GM18858 (cell line): ENCODE data around the gene TNPO3.
"Not testable (repeated sequence)": the region's sequence is repeated elsewhere in the genome, so short reads cannot be mapped to it uniquely, and the experiment has no call there.

Source experiments
- ATAC-seq: cut with Tn5 transposase; IDR thresholded peaks from one replicate; pipeline ENCODE4 v1.9.1; 2021; ENCODE audit not compliant: unreplicated experiment

The TNPO3 gene

DNA sequence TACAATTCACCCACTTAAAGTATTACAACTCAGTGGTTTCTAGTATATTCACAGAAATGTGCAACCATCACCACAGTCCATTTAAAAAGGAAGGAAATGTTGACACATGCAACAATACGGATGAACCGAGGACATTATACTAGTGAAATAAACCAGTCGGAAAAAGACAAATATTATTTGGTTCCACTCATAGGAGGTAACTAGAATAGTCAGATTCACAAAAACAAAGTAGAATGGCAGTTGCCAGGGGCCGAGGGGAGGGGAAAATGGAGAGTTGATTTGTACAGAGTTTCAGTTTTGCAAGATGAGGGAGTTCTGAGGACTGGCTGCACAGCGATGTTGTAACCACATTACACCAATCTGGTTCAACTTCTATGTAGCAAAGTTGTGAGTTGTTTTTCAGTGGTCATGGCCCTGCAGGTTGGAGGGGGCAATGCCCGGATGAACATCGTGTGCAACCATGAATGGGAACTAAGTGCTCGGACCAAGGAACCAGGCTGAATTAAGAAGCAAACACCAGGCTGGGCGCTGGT, 17.6 kb upstream of the TNPO3 start:
- no peak for ATAC-seq

DNA sequence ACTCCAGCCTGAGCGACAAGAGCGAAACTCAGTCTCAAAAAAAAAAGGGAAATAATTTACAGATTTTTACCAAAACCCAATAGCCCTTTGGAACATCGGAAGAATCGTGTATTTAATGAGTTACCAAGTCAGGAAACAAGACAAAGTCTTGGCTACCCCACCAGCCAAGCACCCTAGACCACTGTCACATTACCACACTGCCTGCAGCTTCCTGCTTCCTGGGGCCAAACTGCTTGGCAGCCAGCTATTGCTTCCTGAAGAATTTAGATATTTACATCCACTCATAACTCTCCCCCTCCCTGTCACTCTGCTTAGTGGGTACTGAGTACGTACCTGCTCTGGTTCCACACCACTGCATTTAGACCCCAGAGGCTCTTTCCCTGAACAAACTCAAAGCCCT, 14.1 kb upstream of the TNPO3 start:
- no peak for ATAC-seq

- no peak for ATAC-seq
Observed at GRCh38 chr7:129067943-129068548, 13.1 kb upstream of the TNPO3 start.

GRCh38 chr7:129067132-129067561, 12.2 kb upstream of the TNPO3 start:
- not testable (repeated sequence) for ATAC-seq

- ATAC-seq, result no peak
Observed at GRCh38 chr7:129066290-129067131, 11.6 kb upstream of the TNPO3 start.

DNA sequence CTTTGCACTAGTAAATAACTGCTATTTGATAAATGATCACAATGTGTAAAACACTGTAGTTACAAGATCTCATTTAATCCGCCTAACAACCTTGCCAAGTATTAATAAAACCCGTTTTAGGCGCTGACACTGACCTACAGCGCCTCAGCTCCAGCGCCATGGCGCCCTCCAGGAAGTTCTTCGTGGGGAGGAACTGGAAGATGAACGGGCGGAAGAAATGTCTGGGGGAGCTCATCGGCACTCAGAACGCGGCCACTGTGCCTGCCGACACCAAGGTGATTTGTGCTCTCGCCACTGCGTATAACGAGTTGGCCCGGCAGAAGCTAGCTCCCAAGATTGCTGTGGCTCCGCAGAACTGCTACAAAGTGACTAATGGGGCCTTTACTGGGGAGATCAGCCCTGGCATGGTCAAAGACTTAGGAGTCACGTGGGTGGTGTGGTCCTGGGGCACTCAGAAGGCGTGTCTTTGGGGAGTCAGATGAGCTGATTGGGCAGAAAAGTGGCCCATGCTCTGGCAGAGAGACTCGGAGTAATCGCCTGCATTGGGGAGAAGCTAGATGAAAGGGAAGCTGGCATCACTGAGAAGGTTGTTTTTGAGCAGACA, 1.1 kb upstream of the TNPO3 start:
- no peak for ATAC-seq

DNA sequence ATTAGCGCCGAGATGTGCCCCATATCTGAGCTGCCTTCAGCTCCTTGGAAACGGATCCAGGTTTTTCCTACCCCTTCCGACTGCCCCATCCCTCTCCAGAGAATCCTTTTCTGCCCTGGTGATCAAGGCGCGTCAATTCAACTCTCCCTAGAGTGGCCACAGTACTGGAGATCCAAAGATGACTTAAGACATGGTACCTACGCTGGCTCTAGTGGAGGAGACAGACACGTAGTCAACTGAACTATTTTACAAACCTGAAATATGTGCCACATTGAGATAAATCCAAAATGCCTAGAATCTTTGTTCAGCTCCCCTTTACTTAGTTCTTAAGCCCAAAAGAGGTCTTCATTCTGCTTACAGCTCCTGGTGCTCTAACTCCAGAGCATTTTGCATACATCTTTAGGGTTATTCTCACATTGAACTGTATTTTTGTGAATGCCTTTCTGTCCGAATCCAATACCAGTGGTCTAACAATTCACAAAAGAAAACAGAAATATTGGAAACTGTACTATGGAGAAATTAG, 444 bp upstream of the TNPO3 start:
- ATAC-seq, result no peak

DNA sequence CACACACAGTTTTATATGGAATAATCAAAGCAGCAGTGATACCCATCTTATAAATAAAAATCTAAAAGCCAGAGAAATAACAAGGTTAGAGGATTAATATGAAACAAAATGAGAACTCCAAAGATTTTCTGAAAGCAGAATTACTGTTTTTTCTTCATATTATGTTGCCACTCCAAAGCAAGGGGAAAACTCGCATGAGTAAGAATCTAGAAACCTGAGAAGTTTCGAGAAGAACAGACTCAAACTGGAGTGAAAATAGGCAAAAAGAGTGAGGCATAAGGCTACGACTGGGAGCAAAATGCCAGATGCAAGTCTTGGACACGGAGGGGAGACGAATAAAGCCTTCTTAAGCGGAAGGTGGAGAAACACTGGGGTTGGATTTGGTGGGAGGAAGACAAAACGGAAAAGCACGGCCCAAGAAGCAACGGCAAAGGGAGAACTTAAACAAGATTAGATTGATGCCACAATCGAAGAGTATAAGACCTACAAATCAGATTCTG, 923 bp downstream of the TNPO3 start:
- ATAC-seq, result no peak

DNA sequence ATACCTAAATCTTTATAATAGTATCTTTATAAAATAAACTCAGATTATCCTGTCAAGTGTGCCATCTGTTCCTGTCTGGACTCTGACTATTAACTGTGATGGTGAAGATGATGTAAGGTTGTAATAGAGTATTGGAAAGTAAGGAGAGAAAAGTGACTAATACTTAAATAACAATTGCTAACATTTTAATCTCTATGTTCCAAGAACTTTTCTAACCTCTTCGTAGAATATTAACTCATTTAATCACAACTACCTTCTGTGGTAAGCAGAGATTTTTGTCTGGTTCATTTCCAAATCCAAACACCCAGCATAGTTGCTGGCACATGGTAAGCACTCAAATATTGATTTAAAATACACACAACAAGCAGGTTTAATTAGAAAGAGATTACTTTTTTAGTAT, 2.5 kb downstream of the TNPO3 start:
- no peak for ATAC-seq

DNA sequence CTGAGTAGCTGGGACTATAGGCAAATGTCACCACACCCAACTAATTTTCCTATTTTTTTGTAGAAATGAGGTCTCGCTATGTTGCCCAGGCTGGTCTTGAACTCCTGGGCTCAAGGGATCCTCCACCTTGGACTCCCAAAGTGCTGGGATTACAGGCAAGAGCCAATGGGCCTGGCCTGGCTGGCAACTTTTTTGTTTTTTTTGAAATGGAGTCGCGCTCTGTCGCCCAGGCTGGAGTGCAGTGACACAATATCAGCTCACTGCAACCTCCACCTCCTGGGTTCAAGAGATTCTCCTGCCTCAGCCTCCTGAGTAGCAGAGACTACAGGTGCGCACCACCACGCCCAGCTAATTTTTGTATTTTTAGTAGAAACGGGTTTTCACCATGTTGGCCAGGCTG, 3.5 kb downstream of the TNPO3 start:
- ATAC-seq, result not testable (repeated sequence)

- no peak for ATAC-seq
Observed at GRCh38 chr7:129047761-129048160, 7.2 kb downstream of the TNPO3 start.

DNA sequence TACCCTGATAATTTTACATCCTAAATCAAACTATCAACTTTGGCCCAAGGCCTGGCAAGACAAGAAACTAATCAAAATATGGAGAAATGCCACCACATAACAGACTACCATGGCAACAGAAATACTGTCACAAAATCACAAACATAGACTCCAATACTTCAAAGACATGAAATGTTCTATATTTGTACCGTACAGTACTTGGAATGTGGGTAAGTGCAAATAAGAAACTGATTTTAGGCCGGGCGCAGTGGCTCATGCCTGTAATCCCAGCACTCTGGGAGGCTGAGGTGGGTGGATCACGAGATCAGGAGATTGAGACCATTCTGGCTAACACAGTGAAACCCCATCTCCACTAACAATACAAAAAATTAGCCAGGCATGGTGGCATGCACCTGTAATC, 9.2 kb downstream of the TNPO3 start:
- no peak for ATAC-seq

GRCh38 chr7:129043012-129043411, 11.9 kb downstream of the TNPO3 start:
- no peak for ATAC-seq

DNA sequence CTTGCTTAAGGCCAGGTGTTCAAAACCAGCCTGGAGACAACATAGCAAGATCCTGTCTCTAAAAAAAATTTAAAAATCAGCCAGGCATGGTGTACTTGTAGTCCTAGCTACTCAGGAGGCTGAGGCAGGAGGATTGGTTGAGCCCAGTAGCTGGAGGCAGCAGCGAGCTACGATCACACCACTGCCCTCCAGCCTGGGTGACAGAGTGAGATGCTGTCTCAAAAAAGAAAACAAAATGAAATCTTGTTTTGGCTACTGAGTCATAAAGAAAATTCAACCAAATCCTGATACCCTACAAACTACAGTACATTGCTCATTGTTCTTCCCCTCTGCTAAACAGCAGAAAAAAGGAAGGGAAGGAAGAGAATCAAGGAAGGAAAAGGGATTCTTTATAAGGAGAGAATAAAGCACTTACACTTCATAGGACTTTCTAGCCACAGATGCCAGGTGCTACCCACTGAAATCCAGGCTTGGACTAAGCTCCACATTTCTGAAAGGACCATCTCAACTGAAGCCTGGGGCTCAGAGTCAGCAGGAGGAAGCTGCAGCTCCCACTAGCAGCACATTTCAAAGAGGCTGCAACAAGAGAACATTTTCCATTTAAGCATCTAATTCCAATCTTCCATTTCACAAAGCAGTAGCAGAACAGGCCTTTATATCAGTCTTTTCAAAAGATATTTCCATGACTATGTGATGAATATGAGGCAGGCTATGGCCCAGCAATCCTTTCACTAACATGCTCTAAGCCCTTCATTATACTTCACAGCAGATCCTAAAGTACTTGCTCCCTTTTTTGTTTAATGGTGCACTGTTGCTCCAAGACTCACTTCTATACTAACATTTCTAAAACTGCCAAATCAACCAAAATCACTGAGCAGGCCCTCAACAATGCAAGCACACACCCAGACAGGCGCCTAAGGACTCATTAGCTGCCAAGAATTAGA, 13.5 kb downstream of the TNPO3 start:
- ATAC-seq, result no peak

GRCh38 chr7:129038468-129038867, 16.4 kb downstream of the TNPO3 start:
- ATAC-seq, result not testable (repeated sequence)

DNA sequence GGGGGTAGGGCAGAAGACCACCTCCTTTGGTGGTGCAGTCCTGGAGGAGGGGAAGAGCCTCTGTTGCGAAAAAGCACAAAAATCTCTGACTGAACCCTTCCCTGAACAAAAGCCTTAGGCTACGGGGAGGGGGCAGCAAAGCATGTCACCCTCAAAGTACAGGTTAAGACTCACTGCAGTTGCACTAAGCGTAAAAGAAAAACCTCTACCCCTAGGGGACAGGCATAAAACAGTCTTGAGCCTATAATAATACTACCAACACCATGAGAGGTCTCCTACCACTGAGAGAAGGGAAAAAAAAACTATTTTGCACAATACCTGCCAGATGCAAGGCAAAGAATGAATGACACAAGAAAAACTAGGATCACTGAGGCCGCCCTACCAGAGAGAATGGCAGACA, 17.3 kb downstream of the TNPO3 start:
- no peak for ATAC-seq

- ATAC-seq, result no peak
Observed at GRCh38 chr7:129032017-129032416, 22.9 kb downstream of the TNPO3 start.

DNA sequence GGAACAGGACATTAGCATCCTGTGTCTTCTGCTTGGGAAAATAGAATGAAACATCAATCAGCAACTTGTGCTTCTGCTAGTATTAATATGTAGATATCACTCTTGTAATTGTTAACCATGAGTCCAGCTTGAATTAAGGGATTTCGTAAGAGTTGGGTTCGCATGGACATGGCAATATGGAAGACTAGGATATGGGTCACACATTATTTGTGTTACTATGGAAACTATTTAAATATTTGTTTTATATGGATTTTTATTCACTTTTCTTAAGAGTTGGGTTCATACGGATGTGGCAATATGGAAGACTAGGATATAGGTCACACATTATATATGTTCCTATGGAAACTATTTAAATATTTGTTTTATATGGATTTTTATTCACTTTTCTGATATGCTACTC, 24.5 kb downstream of the TNPO3 start:
- no peak for ATAC-seq

DNA sequence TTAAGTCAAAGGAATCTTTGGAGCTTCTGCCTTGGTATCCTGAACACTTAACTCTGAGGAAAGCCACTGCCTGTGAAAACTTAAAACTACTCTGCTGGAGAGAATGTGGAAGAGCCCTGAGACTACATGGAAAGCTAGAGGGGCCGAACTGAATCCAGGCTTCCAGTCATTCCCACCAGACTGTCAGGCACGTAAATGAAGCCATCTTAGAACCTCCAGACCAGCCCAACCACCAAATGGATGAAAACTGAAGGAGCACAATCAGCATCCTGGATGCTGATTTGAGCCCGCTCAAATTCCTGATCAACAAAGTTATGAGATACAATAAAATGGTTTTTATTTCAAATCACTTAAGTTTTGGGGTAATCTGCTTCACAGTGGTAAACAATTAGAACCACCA, 30.8 kb downstream of the TNPO3 start:
- ATAC-seq, result no peak

GRCh38 chr7:129021656-129022055, 33.3 kb downstream of the TNPO3 start:
- no peak for ATAC-seq
